ENCODE measurements around the gene SELENOT. TPM values are rescaled to one million over a fixed set of nuclear protein-coding genes. Genes with fewer than 3 reads are reported as not detected.

Gene SELENOT
- total RNA-seq, 1 experiment from 2014 or later, result 73.8 TPM

GRCh38 chr3:150583028-150583427 is 20.1 kb upstream of the SELENOT start:
- Mint-ChIP-seq H3K27me3 (ENCODE audit: low read depth) (no peaks in the 10 kb centered on the region), H3K4me1 (no peaks in the 10 kb centered on the region), H3K36me3 (ENCODE audit: insufficient read depth in 1 of 3, low read depth in 3 of 3) (peaks cover 24 to 58% (median 41%) of the 10 kb centered on the region in 3 experiments; a peak in 6 of 7 replicates), H3K4me3 (no peak overlapping the region), H3K9me3 (no peaks in the 10 kb centered on the region), H3K27ac (no peak overlapping the region)
- no peak overlapping the region for H2BK20ac ChIP-seq (ENCODE audit: low read depth, low read length, poor library complexity, severe bottlenecking)
- H3K4ac ChIP-seq (ENCODE audit: low read depth, low read length), result no peak overlapping the region
- H2AFZ ChIP-seq (ENCODE audit: low read length), result no peak overlapping the region
- H3K23me2 ChIP-seq (ENCODE audit: insufficient read length, low read depth, low read length, poor library complexity, severe bottlenecking), result no peaks in the 10 kb centered on the region
- no peaks in the 10 kb centered on the region for H3K9me3 ChIP-seq (ENCODE audit: control insufficient read depth, low read depth, low read length)
- H3K56ac ChIP-seq (ENCODE audit: insufficient read length, low read depth, low read length), result no peak overlapping the region
- no peaks in the 10 kb centered on the region for H3K27me3 ChIP-seq (ENCODE audit: insufficient read depth, low read length)
- H3K14ac ChIP-seq (ENCODE audit: insufficient read depth, low read length), result no peak overlapping the region
- no peak for TF ChIP-seq CTCF (conservative IDR thresholded peaks at IDR 0.05)
- H3K23ac ChIP-seq (ENCODE audit: insufficient read length, low read depth, low read length), result no peak overlapping the region
- DNase-seq, result no peak
- no CpG with 5 or more reads among the region's 1 CpG for WGBS (ENCODE audit: extremely low coverage, insufficient read length, low lambda C conversion rate)
- no peak overlapping the region for H3T11ph ChIP-seq (ENCODE audit: low read length)
- H4K20me1 ChIP-seq (ENCODE audit: control insufficient read depth, insufficient read depth, insufficient read length), result no peaks in the 10 kb centered on the region
- H2BK5ac ChIP-seq (ENCODE audit: insufficient read length, low read length), result no peak overlapping the region
- no peak overlapping the region for H3K4me2 ChIP-seq (ENCODE audit: insufficient read depth, insufficient read length, low read length)
- no peak overlapping the region for H3K18ac ChIP-seq (ENCODE audit: insufficient read length, low read depth, low read length)
- no peak overlapping the region for H4K91ac ChIP-seq (ENCODE audit: insufficient read length, low read depth, low read length)
- no peak overlapping the region for H2BK12ac ChIP-seq (ENCODE audit: insufficient read length, low read depth, low read length)
- H3K9ac ChIP-seq (ENCODE audit: extremely low read depth, insufficient read length, low read length), result no peak overlapping the region
- no peaks in the 10 kb centered on the region for H3K79me1 ChIP-seq (ENCODE audit: insufficient read depth, low read depth, low read length, poor library complexity, severe bottlenecking)
- H4K8ac ChIP-seq (replicated peaks; ENCODE audit: insufficient read length, low read depth, low read length), result no peak overlapping the region
- H3K27ac ChIP-seq (ENCODE audit: insufficient read length, low read depth, low read length), result no peak overlapping the region
- H4K5ac ChIP-seq (ENCODE audit: insufficient read length, low read depth, low read length), result no peak overlapping the region
- no peaks in the 10 kb centered on the region; the same call in 1 of the 2 replicates for H3K79me2 ChIP-seq (ENCODE audit: insufficient read depth, low read length)
- H2BK15ac ChIP-seq (ENCODE audit: low read depth, low read length), result no peak overlapping the region
- H2AK5ac ChIP-seq (ENCODE audit: insufficient read length, low read length), result no peak overlapping the region
- no peak overlapping the region for H2BK120ac ChIP-seq (ENCODE audit: low read depth, low read length, poor library complexity, severe bottlenecking)
- no peaks in the 10 kb centered on the region for H3K4me1 ChIP-seq (ENCODE audit: insufficient read depth, low read length)

Measured in H9 (cell line).